HT1080 (cell line): Measurements from ENCODE around the gene MRPL28. TPM values are rescaled to one million over a fixed set of nuclear protein-coding genes. Genes with fewer than 3 reads are reported as not detected.
"Not testable (repeated sequence)": the region's sequence is repeated elsewhere in the genome, so short reads cannot be mapped to it uniquely, and the experiment has no call there.

ENCODE experiments used
- DNase-seq: peaks from one replicate; pipeline ENCODE4 v3.0.0-alpha.2; 2015; ENCODE audit warnings: low read depth
- total RNA-seq: library from RNA; depleted of rRNA; stranded (reverse); fragments of >200 nt; shearing (Covaris generic); gene quantifications from 2 replicates; pipeline ENCODE4 v1.2.3, GENCODE V29; 2014

MRPL28 gene
- total RNA-seq, 1 experiment from 2014 or later, result 206 TPM

DNA sequence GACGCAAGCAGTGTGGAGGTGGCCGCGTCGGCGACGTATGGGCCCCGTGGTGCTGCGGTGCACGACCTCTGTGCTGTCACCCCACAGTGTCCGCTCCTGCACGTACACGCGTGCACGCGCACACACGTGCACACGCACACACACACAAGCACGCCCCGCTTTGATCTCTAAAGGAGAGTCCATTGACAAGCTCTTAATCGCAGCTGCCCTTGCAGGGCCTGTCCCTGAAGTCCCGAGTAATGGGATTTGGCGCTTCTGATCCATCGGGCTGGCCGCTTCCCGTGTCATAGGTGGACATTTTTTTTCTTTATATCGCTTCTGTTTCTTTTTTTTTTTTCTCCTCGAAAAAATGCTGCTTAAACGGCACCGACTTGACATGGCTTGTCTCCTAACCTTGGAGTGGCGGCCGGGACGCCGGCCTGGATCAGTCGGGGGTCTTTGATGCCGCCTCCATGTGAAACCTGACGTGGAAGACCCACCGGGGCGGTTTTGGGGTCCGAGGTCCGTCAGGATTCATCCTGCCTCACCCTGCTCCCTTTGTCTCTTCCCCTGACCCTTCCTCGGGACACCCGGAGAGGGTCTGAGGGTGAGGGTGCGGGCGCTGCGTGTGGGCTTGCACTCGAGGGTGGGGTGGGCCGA, 9.5 kb downstream of the MRPL28 start:
- DNase-seq, result no peak

GRCh38 chr16:359871-360697, 10.3 kb downstream of the MRPL28 start:
- DNase-seq, result no peak

- DNase-seq, result no peak
Measured at GRCh38 chr16:359067-359763, 11.1 kb downstream of the MRPL28 start.

GRCh38 chr16:356741-357140, 13.6 kb downstream of the MRPL28 start:
- no peak for DNase-seq

GRCh38 chr16:354971-355461, 15.3 kb downstream of the MRPL28 start:
- no peak for DNase-seq

- DNase-seq, result no peak
Measured at GRCh38 chr16:354291-354881, 16.0 kb downstream of the MRPL28 start.

GRCh38 chr16:353404-354290, 16.7 kb downstream of the MRPL28 start:
- DNase-seq, result no peak

GRCh38 chr16:352547-353403, 17.6 kb downstream of the MRPL28 start, which contains the start of gene AXIN1:
TSS of gene AXIN1 (minus strand) at chr16:352723. CDS start at chr16:347025, 5,698 bp downstream.
- DNase-seq, result peak; percentile 74

GRCh38 chr16:351804-352520, 18.4 kb downstream of the MRPL28 start:
- DNase-seq, result no peak

- no peak for DNase-seq
Measured at GRCh38 chr16:350203-350602, 20.1 kb downstream of the MRPL28 start.

DNA sequence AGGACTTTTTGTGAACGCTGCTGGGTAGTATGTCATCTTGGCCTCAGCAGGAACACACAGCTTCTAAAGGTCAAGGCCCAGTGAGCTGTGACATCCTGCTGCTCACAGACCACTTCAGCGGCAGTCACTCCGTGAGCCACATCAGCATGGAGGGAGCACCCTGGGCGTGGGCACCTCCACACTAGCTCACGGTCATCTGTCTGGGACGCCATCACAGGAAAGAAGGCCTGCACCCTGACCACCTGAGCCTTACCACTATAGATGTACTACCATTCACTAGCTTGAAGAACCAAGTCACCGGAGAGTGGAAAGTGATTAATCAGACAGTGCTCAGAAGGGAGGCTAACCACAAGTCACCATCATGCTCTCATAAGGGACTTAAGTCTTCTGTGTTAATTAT, 21.1 kb downstream of the MRPL28 start:
- no peak for DNase-seq

GRCh38 chr16:348495-348894, 21.8 kb downstream of the MRPL28 start:
- not testable (repeated sequence) for DNase-seq

DNA sequence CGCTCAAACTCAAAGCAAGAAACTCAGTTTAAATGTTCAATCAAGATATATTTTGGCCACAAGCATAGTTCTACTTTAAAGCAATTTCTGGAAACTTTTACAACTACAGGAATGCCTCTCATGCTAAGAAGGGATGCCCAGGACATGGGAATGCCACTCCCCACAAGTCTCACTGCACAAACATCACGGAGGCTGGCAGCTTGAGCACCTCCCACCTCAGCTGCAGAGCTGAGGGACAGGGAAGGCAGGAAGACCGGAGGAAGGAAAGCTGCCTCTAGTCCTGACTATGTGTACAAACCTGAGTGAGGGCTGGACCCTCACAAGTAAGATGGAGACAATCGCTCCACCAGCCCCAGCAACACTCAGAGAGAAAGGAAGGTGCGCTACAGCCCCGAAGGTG, 23.1 kb downstream of the MRPL28 start:
- no peak for DNase-seq

GRCh38 chr16:346587-346986, 23.8 kb downstream of the MRPL28 start:
- DNase-seq, result no peak

DNA sequence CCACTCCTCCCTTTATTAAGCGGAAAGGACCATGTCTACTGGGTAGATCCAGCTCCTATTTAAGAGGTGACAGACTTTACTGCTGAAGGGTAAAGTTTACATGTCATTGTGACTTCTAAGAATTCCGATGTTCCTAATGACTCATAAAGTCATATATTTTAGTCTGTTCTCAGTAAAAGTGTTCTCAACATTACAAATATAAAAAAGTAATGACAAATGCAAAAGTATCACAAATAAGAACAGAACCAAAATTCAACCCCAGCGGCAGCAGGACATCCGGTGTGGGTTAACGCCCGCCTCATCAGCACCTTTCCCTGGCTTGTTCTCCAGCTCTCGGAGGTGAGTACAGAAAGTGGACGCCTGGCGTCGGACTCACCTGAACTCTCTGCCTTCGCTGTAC, 24.6 kb downstream of the MRPL28 start:
- DNase-seq, result no peak

- no peak for DNase-seq
Measured at GRCh38 chr16:342455-343213, 27.7 kb downstream of the MRPL28 start.

DNA sequence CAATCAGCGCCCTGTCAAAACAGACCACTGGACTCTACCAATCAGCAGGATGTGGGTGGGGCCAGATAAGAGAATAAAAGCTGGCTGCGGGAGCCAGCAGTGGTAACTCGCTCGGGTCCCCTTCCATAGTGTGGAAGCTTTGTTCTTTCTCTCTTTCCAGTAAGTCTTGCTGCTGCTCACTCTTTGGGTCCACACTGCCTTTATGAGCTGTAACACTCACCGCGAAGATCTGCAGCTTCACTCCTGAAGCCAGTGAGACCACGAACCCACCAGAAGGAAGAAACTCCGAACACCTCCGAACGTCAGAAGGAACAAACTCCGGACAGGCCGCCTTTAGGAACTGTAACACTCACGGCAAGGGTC, 28.4 kb downstream of the MRPL28 start:
- DNase-seq, result not testable (repeated sequence)
